Loucy (cell line): ENCODE measurements around the gene ZNF230.

Experiments
- EZH2phosphoT487 ChIP-seq: fragments of 200-600 bp; IDR thresholded peaks from 2 replicates; pipeline ENCODE4 v1.6.1; 2018; ENCODE audit warnings: antibody characterized with exemption, mild to moderate bottlenecking, moderate library complexity, borderline replicate concordance
- TF ChIP-seq, protein P1 (sequence below): fragments of 200-600 bp; sonication (generic); conservative IDR thresholded peaks from 2 replicates; pipeline ENCODE4 v1.5.1; 2014; ENCODE audit warnings: mild to moderate bottlenecking, antibody characterized with exemption, low read length

DNA sequence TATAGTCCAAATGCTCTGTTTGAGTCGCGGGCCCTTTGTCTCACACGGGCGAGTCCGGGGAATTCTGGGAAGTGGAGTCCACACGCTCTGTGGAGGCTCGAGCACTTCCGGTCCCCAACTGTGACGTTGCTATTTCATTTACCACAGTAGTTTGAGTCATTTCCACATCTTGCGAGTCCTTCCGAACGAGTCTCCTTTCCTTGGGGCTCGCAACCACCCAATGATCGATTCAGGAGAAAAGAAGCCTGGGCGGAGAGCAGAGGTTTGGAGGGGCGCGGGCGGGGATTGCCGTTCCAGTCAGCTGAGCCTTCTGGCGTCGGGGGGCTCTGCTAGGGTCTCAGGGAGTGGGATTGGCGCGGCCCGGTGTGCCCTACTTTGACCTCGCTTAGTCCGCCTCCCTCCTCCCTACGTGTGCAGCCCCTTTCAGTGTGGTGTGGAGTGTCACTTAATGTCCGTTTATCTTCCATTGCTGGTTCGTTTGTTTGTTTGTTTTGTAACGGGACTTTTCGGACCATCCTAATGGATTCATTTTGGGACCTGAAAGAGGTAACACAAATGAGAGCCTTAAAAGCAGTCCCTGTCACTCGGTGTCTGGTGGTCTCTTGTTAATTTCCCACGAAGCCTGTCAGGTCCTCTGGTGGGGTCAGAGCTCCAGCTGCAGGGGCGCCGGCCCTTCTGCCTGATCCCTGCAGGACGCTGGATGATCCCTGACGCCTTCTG lies 22.6 kb downstream of the ZNF230 start, which contains the start of gene ZNF222:
- TF ChIP-seq, protein P1, sequence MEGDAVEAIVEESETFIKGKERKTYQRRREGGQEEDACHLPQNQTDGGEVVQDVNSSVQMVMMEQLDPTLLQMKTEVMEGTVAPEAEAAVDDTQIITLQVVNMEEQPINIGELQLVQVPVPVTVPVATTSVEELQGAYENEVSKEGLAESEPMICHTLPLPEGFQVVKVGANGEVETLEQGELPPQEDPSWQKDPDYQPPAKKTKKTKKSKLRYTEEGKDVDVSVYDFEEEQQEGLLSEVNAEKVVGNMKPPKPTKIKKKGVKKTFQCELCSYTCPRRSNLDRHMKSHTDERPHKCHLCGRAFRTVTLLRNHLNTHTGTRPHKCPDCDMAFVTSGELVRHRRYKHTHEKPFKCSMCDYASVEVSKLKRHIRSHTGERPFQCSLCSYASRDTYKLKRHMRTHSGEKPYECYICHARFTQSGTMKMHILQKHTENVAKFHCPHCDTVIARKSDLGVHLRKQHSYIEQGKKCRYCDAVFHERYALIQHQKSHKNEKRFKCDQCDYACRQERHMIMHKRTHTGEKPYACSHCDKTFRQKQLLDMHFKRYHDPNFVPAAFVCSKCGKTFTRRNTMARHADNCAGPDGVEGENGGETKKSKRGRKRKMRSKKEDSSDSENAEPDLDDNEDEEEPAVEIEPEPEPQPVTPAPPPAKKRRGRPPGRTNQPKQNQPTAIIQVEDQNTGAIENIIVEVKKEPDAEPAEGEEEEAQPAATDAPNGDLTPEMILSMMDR: no peak
- no peak for TF ChIP-seq EZH2phosphoT487
